GM19455 (cell line): Measurements from ENCODE around the gene SLC16A12.
A peak's percentile ranks its signal among the peaks of the same experiment; 100 is the strongest.

Source experiments
- ATAC-seq: cut with Tn5 transposase; IDR thresholded peaks from one replicate; pipeline ENCODE4 v1.9.1; 2021; ENCODE audit not compliant: unreplicated experiment

The SLC16A12 gene, protein sequence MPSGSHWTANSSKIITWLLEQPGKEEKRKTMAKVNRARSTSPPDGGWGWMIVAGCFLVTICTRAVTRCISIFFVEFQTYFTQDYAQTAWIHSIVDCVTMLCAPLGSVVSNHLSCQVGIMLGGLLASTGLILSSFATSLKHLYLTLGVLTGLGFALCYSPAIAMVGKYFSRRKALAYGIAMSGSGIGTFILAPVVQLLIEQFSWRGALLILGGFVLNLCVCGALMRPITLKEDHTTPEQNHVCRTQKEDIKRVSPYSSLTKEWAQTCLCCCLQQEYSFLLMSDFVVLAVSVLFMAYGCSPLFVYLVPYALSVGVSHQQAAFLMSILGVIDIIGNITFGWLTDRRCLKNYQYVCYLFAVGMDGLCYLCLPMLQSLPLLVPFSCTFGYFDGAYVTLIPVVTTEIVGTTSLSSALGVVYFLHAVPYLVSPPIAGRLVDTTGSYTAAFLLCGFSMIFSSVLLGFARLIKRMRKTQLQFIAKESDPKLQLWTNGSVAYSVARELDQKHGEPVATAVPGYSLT

GRCh38 chr10:89535171-89536012 lies at the start of gene SLC16A12:
SLC16A12 (minus strand) TSS chr10:89535594; CDS start chr10:89462578, 73,016 bp downstream.
- ATAC-seq = no peak

DNA sequence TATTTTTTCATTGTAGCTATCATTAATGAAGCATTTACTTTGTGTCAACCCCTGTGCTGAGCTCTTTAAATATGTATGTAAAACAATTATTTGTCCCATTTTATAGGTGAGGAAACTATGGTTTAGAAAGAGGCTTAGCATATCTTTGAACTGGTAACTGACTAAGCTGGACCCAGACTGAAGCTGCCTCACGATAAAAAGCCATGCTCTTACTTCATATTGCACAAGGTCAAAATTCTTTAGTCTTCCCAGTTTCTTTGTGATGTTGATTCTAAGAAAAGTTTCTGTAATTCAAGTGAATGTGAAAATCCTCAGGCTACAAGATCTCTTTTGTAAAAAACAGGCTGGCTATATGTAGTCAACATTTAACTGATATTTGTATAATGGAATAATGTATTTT lies 46.6 kb upstream of the SLC16A12 start:
- no peak for ATAC-seq

DNA sequence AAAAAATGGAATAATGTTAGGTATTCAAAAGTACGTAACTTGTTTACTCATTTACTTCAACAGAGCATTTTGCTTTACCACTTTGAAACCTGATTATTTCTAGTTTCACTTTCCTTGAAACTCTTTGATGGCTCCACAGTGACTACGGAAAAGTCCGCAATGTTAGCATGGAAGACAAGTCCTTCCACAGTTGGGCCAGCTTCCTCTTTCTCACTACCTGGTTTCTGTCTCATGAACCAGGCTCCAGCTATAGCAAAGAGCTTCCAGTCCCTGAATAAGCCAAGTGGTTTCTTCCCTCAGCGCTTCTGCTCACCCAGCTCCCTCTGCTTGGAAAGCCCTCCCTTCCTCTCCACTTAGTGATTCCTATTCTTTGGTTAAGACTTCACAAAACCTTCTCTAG lies 44.8 kb upstream of the SLC16A12 start:
- no peak for ATAC-seq

DNA sequence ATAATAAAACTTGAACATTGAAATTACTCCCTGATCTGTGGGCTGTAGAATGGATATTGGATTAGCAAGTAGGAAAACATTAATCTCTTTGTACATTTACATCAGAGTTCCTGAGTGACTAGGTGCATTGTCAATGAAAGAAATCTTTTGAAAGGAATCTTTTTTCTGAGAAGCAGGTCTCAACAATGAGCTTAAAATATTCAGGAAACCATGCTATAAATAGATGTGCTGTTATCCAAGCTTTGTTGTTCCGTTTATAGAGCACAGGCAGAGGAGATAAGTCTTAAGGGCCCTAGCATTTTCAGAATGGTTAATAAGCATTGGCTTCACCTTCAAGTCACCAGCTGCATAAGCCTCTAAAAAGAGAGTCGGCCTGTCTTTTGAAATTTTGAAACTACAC lies 41.3 kb upstream of the SLC16A12 start:
- no peak for ATAC-seq

DNA sequence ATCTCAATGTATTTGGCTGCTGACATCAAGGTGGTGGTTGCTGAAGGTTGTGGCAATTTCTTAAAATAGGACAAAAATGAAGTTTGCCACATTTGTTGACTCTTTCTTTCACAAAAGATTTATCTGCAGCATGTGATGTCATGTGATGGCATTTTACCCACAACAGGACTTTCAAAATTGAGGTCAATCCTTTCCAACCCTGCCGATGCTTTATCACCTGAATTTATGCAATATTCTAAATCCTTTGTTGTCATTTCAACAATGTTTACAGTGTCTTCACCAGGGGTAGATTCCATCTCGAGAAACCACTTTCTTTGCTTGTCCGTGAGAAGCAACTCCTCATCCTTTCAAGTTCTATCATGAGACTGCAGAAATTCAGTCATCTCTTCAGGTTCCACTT lies 40.6 kb upstream of the SLC16A12 start:
- ATAC-seq = no peak

GRCh38 chr10:89575031-89575430 lies 39.6 kb upstream of the SLC16A12 start:
- no peak for ATAC-seq

DNA sequence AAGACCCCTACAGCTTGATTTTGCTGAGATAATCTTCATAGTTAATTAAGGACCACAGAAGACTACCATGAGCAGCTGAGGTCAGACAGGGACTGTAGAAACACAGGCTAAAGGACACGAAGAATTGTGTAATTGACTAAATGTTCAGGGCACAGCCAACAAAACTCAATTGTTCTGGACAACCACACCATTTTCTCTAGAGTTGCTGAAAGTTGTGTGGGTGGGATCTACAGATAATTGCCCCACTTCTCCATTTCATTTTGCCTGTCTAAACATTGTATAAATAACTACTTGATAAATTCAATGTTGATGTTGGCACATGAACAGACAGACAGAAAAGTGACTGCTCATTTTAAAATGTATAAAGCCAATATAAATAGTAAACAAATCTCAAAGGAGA lies 39.0 kb upstream of the SLC16A12 start:
- no peak for ATAC-seq

GRCh38 chr10:89567576-89568245 lies 32.3 kb upstream of the SLC16A12 start:
- no peak for ATAC-seq

- no peak for ATAC-seq
Observed at GRCh38 chr10:89566992-89567391, 31.6 kb upstream of the SLC16A12 start.

- no peak for ATAC-seq
Observed at GRCh38 chr10:89566095-89566950, 30.9 kb upstream of the SLC16A12 start.

GRCh38 chr10:89565180-89565579 lies 29.8 kb upstream of the SLC16A12 start:
- no peak for ATAC-seq

DNA sequence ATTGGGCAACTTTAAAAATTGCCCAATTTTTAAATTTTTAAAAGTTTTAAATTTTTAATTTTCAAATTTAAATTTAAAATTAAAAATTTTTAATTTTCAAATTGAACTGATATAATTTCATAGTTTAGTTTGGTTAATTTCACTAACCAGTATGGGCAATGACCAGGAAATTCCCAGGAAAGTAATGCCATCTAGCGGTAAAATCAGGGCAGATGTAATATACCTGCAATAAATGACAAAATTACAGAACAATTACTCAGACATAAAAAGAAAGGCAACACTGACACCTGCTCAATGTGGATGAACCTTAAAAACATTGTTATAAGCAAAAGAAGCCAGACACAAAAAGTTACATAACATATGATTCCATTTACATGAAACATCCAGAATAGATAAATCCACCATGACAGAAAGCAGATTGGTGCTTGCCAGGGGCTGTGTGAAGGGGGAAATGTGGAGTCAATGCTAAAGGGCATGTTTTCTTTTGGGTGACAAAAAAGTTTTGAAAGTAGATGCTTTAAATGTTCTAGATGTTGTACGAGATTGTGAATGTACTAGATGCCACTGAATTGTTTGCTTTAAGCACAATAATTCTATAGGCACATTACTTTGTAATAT lies 28.6 kb upstream of the SLC16A12 start:
- peak; percentile 59 for ATAC-seq

DNA sequence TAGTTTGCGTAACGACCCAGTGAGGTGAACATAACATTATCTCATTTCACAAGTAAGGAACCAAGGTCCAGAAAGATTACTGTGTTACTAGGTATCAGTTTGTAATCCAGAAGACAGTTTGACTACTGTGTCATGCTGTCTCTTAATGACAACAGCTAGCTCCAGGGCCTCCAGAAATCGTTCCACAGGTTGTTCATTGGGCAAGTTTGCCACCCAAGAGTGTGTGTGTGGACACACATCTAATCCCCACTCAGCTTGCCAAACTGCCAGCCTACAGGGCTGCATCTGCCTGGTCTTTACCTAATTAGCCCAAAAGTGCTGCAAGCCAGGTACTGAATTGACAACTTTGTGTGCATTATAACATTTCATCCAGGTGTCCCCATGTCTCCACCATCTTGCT lies 27.9 kb upstream of the SLC16A12 start:
- no peak for ATAC-seq

DNA sequence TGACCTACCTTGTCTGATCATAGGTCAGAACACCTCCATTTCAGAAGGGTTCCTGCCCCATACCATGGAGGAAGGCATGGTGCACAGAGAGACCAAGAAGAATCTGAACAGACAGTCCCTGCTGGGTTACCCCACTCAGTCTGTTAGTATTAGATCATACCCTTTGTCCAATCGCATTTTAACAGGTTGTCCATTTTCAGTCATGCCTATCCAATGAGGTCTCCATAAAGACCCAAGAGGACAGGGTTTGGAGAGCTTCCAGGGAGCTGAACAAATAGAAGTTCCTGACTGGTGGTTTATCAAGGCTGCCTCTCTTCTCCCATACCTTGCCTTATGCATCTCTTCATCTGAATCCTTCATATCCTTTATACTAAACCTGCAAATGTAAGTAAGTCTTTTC lies 21.2 kb upstream of the SLC16A12 start:
- no peak for ATAC-seq

GRCh38 chr10:89555688-89556445 lies 20.5 kb upstream of the SLC16A12 start:
- no peak for ATAC-seq

GRCh38 chr10:89554433-89554832 lies 19.0 kb upstream of the SLC16A12 start:
- no peak for ATAC-seq

DNA sequence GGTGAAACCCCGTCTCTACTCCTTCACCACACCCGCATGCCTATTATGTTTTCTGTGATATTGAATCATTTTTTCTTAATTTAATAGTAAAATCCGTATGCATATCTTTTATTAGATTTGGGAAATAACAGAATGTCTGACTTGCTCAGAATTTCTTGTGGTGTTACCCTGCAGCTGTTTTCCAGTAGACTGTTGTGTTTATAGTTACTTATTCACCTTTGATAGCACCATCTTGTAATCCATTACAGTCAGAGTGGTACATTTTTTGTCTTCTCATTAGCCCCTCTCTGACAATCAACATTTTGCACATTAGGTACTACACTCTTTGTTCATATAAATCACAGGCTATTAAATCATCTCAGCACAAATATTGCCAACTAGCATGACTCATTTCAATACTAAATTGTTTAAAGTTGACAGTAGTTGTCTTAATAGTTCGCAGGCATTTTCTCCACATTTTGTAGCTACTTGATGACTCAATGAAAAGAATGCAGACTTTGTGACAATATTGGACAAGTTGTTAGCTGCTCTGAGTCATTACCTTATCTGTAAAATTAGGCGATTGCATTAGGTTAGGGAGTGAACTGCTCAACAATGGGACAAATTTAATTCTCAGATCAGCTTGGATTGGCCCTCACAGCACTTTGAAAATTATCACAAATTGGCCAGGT lies 17.8 kb upstream of the SLC16A12 start:
- no peak for ATAC-seq

GRCh38 chr10:89552213-89552612 lies 16.8 kb upstream of the SLC16A12 start:
- ATAC-seq = no peak

GRCh38 chr10:89550509-89550908 lies 15.1 kb upstream of the SLC16A12 start:
- no peak for ATAC-seq
